ENCODE results near the gene LIPT1. TPM values are rescaled to one million over a fixed set of nuclear protein-coding genes. Genes with fewer than 3 reads are reported as not detected.

Gene LIPT1
- total and polyA plus RNA-seq, 2 of the 8 experiments (the other 6 are each of a cell fraction or from before 2014, with no cell fraction given), result 6.1 to 10.9 TPM

- TF ChIP-seq CHD7 (IDR thresholded peaks at IDR 0.05; ENCODE audit: insufficient replicate concordance, low read length) (no peak), CBX5 (IDR thresholded peaks at IDR 0.05; ENCODE audit: low read depth, low read length) (no peak), EP300 (IDR thresholded peaks at IDR 0.05; ENCODE audit: borderline replicate concordance in 1 of 2, low read depth in 2 of 2, low read length in 2 of 2) (no peak), YY1 (IDR thresholded peaks at IDR 0.05; ENCODE audit: low read depth, low read length) (no peak), MAFK (IDR thresholded peaks at IDR 0.05; ENCODE audit: low read depth, low read length) (no peak), PHF8 (conservative IDR thresholded peaks at IDR 0.05; ENCODE audit: low read depth, low read length) (no peak), BCL11A (IDR thresholded peaks at IDR 0.05; ENCODE audit: low read depth in 2 of 2, low read length in 2 of 2) (no peak), GTF2F1 (IDR thresholded peaks at IDR 0.05; ENCODE audit: borderline replicate concordance, low read depth, low read length) (no peak), RFX5 (IDR thresholded peaks at IDR 0.05; ENCODE audit: borderline replicate concordance, low read depth, low read length) (no peak), TCF12 (IDR thresholded peaks at IDR 0.05; ENCODE audit: low read depth, low read length) (no peak)
These were observed 26.8 kb downstream of the LIPT1 start (continued) for GRCh38 chr2:99181624-99182000.
